ENCODE measurements around the gene ATXN7L1. TPM values are rescaled to one million over a fixed set of nuclear protein-coding genes. Genes with fewer than 3 reads are reported as not detected.

The ATXN7L1 gene
- total and polyA plus RNA-seq, 2 donors (not counting 1 experiment from before 2014, with no cell fraction given): 7.1 to 40.6 TPM

- H3K4me1 Mint-ChIP-seq: no peaks in the 10 kb centered on the region
- H3K9me3 Mint-ChIP-seq (ENCODE audit: insufficient read depth): no peaks in the 10 kb centered on the region
- no peak overlapping the region for H2AFZ ChIP-seq (ENCODE audit: insufficient read depth, low read depth, low read length, poor library complexity, severe bottlenecking)
- no peak overlapping the region for H3K4me2 ChIP-seq (replicated peaks; ENCODE audit: low read depth, low read length, poor library complexity, severe bottlenecking)
- no peak overlapping the region for H3K4me3 ChIP-seq (ENCODE audit: control extremely low read depth in 1 of 5, extremely low read depth in 1 of 5, insufficient read depth in 1 of 5, low read depth in 2 of 5, low read length in 4 of 5)
- H3K27me3 Mint-ChIP-seq: no peaks in the 10 kb centered on the region
- H3K36me3 ChIP-seq (replicated peaks in 1 of 2; ENCODE audit: control extremely low read depth in 1 of 2, control insufficient read depth in 1 of 2, extremely low read depth in 1 of 2, insufficient read depth in 2 of 2, low read length in 1 of 2): peaks cover 0 to 84% of the 10 kb centered on the region in 2 experiments
- no peaks in the 10 kb centered on the region for H4K20me1 ChIP-seq (ENCODE audit: control insufficient read depth, insufficient read depth, low read length, poor library complexity, severe bottlenecking)
- H3K4me1 ChIP-seq (ENCODE audit: control insufficient read depth in 2 of 2, insufficient read depth in 2 of 2, low read length in 2 of 2): no peaks in the 10 kb centered on the region
- no peak overlapping the region for H3K4me3 Mint-ChIP-seq
- no peak overlapping the region for H3K9ac ChIP-seq (ENCODE audit: low read length)
- no peak for ATAC-seq (ENCODE audit: low read depth)
- H3K27me3 ChIP-seq (replicated peaks in 1 of 4; ENCODE audit: control extremely low read depth in 1 of 4, control insufficient read depth in 3 of 4, insufficient read depth in 4 of 4, low read length in 3 of 4): no peaks in the 10 kb centered on the region
- H3K27ac Mint-ChIP-seq: no peak overlapping the region
- TF ChIP-seq EZH2 (IDR thresholded peaks at IDR 0.05; ENCODE audit: borderline replicate concordance, insufficient read depth, low read depth, low read length, poor library complexity, severe bottlenecking) (no peak), CTCF (IDR thresholded peaks at IDR 0.05) (no peak)
- 98% methylated on average over 17 of the region's 19 CpGs for WGBS (ENCODE audit: insufficient coverage)
- no peak for DNase-seq
- H3K9me3 ChIP-seq (ENCODE audit: control extremely low read depth in 1 of 3, control insufficient read depth in 2 of 3, insufficient read depth in 1 of 3, low read length in 2 of 3): no peaks in the 10 kb centered on the region
- no peaks in the 10 kb centered on the region for H3K79me2 ChIP-seq (ENCODE audit: control insufficient read depth, insufficient read depth, low read length)
- CTCF ChIA-PET: no interaction called here
- intact Hi-C loops (cut with micrococcal nuclease): no loop called here
- no peak overlapping the region for H3K27ac ChIP-seq (ENCODE audit: low read length in 2 of 2)
- POLR2A ChIA-PET: no interaction called here
Measured at GRCh38 chr7:105639667-105640493, 236.5 kb downstream of the ATXN7L1 start.

GRCh38 chr7:105638902-105639495 is 237.4 kb downstream of the ATXN7L1 start:
- Histone ChIP-seq H3K79me2 (ENCODE audit: control insufficient read depth, insufficient read depth, low read length) (no peaks in the 10 kb centered on the region), H3K4me3 (ENCODE audit: control extremely low read depth in 1 of 5, extremely low read depth in 1 of 5, insufficient read depth in 1 of 5, low read depth in 2 of 5, low read length in 4 of 5) (no peak overlapping the region), H3K27me3 (replicated peaks in 1 of 4; ENCODE audit: control extremely low read depth in 1 of 4, control insufficient read depth in 3 of 4, insufficient read depth in 4 of 4, low read length in 3 of 4) (no peaks in the 10 kb centered on the region), H4K20me1 (ENCODE audit: control insufficient read depth, insufficient read depth, low read length, poor library complexity, severe bottlenecking) (no peaks in the 10 kb centered on the region), H3K9ac (ENCODE audit: low read length) (no peak overlapping the region), H3K4me2 (replicated peaks; ENCODE audit: low read depth, low read length, poor library complexity, severe bottlenecking) (no peak overlapping the region), H2AFZ (ENCODE audit: insufficient read depth, low read depth, low read length, poor library complexity, severe bottlenecking) (no peak overlapping the region), H3K36me3 (replicated peaks in 1 of 2; ENCODE audit: control extremely low read depth in 1 of 2, control insufficient read depth in 1 of 2, extremely low read depth in 1 of 2, insufficient read depth in 2 of 2, low read length in 1 of 2) (peaks cover 0 to 83% of the 10 kb centered on the region in 2 experiments), H3K4me1 (ENCODE audit: control insufficient read depth in 2 of 2, insufficient read depth in 2 of 2, low read length in 2 of 2) (no peaks in the 10 kb centered on the region), H3K27ac (ENCODE audit: low read length in 2 of 2) (no peak overlapping the region), H3K9me3 (ENCODE audit: control extremely low read depth in 1 of 3, control insufficient read depth in 2 of 3, insufficient read depth in 1 of 3, low read length in 2 of 3) (no peaks in the 10 kb centered on the region)
- CTCF ChIA-PET: interaction anchor here (1.0 kb wide), 1 partner anchor 19 kb away, joined by 3 read pairs; no protein-coding TSS in a partner anchor
- 93% methylated on average over 19 of the region's 24 CpGs for WGBS (ENCODE audit: insufficient coverage)
- TF ChIP-seq EZH2 (IDR thresholded peaks at IDR 0.05; ENCODE audit: borderline replicate concordance, insufficient read depth, low read depth, low read length, poor library complexity, severe bottlenecking) (no peak), CTCF (IDR thresholded peaks at IDR 0.05) (no peak)
- no peak overlapping the region for H3K27ac Mint-ChIP-seq
- H3K9me3 Mint-ChIP-seq (ENCODE audit: insufficient read depth): no peaks in the 10 kb centered on the region
- POLR2A ChIA-PET: no interaction called here
- intact Hi-C loops (cut with micrococcal nuclease): no loop called here
- H3K4me3 Mint-ChIP-seq: no peak overlapping the region
- no peaks in the 10 kb centered on the region for H3K27me3 Mint-ChIP-seq
- DNase-seq: no peak
- no peak for ATAC-seq (ENCODE audit: low read depth)
- no peaks in the 10 kb centered on the region for H3K4me1 Mint-ChIP-seq
